TTC549 (cell line): ENCODE measurements around the gene SEC16A.
"Not testable (repeated sequence)": the region's sequence is repeated elsewhere in the genome, so short reads cannot be mapped to it uniquely, and the experiment has no call there.

Source experiments
- FAIRE-seq: peaks from 2 replicates; lab custom pipeline; 2012; peaks lifted over from hg19 to GRCh38; lab: Jason Lieb, UNC

The SEC16A gene

GRCh38 chr9:136437839-136438547, 44.8 kb downstream of the SEC16A start:
- FAIRE-seq: no peak

- FAIRE-seq: no peak
These were observed 45.4 kb downstream of the SEC16A start for GRCh38 chr9:136437430-136437829.

- FAIRE-seq: no peak
These were observed 46.7 kb downstream of the SEC16A start for GRCh38 chr9:136436055-136436634.

GRCh38 chr9:136434580-136435169, 48.2 kb downstream of the SEC16A start:
- no peak for FAIRE-seq

GRCh38 chr9:136433849-136434579, 48.8 kb downstream of the SEC16A start:
- FAIRE-seq: no peak

- no peak for FAIRE-seq
These were observed 49.7 kb downstream of the SEC16A start for GRCh38 chr9:136433043-136433715.

- FAIRE-seq: no peak
These were observed 50.2 kb downstream of the SEC16A start for GRCh38 chr9:136432591-136432990.

GRCh38 chr9:136431782-136432350, 51.0 kb downstream of the SEC16A start:
- no peak for FAIRE-seq

- no peak for FAIRE-seq
These were observed 52.1 kb downstream of the SEC16A start for GRCh38 chr9:136430588-136431234.

- no peak for FAIRE-seq
These were observed 53.0 kb downstream of the SEC16A start for GRCh38 chr9:136429683-136430491.

GRCh38 chr9:136429075-136429628, 53.7 kb downstream of the SEC16A start:
- FAIRE-seq: no peak

GRCh38 chr9:136426787-136427186, 56.1 kb downstream of the SEC16A start:
- no peak for FAIRE-seq

GRCh38 chr9:136425367-136425766, 57.5 kb downstream of the SEC16A start:
- FAIRE-seq: not testable (repeated sequence)

GRCh38 chr9:136424750-136425362, 58.0 kb downstream of the SEC16A start:
- no peak for FAIRE-seq

- no peak for FAIRE-seq
These were observed 59.3 kb downstream of the SEC16A start for GRCh38 chr9:136423432-136424146.

- no peak for FAIRE-seq
These were observed 60.0 kb downstream of the SEC16A start for GRCh38 chr9:136422876-136423275.

GRCh38 chr9:136421791-136422190, 61.0 kb downstream of the SEC16A start:
- FAIRE-seq: no peak

- no peak for FAIRE-seq
These were observed 63.8 kb downstream of the SEC16A start for GRCh38 chr9:136419092-136419420.
